Activated effector memory CD4-positive, alpha-beta T cell treated with Interleukin-2 at 50 U/mL for 16 hours (primary cell): ENCODE results near the gene PLPP6.
A peak's percentile ranks its signal among the peaks of the same experiment; 100 is the strongest.

Source experiments
- DNase-seq: peaks from one replicate; pipeline ENCODE4 v3.0.0-alpha.2; 2020

Gene PLPP6

GRCh38 chr9:4662989-4663792 lies 1.1 kb downstream of the PLPP6 start:
- no peak for DNase-seq

- no peak for DNase-seq
Observed at GRCh38 chr9:4663956-4664355, 1.9 kb downstream of the PLPP6 start.

DNA sequence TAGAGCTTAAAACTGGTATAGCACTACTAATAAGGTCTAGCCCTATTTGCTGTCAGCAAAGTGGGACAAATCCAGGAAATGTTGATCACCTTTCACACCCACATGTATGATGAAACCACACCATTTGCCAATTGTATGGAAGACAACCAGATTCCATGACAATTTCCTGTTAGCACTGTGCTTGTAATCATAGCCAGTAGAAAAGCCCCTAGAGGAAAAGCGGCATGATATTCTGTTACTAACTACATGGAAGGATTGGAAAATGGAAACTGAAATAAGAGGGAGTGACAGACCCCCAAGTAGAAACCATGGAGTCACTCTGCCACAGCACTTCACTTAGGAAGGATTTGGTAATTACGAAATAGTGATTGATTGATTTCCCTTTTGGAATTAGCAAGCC lies 3.3 kb downstream of the PLPP6 start:
- no peak for DNase-seq

DNA sequence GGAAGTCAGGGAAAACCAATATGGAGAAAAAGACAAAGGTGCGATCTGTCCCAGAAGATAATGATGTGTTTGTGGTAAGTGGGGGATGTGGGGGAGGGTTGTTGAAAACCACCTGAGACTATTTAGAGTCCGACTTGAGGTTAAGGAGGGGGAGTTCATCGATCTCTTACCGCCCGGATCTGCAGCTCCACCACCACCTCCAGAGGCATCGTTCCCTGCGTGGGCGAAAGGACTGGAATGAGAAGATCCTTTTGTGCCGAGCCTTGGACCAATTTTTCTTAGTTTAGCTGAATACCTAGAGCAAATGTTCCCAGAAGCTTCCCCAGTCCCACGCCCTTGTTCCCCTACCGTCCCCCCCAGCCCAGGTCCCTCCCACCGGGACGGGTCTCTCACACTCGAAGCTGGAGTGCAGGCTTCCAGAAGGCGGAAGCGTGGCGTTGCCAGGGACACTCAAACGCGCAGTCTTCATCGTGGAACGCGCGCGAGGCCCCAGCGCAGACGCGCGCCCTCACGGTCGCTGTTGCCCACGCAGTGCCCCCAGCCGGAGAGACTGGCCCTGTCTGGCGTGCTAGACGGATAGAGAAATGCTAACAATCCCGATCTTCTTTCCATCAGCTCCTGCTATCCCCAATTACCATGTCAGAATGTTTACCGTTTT lies 4.1 kb downstream of the PLPP6 start, which contains the start of gene SPATA6L:
TSS of gene SPATA6L (minus strand) at position 439 of the 658 bp plus-strand sequence. CDS start at position 209, 230 bp downstream.
- peak; percentile 9 for DNase-seq

DNA sequence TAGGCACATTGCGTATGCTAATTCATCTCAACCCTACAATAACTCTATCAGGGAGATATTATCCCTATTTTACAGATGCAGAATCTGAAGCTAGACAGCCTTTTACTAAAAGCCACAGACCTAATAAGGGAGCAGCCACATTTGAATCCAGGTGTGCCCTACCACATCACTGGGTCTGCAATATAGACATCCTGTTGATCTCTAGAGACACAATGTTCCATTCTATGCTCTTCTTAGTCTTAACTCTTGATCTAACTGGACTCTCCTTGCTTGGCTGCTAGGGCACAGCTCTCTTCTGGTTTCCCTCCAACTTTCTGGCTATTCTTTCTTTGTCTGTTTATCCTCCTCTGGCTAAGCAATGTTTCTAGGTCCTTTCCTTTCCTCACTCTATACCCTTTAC lies 5.6 kb downstream of the PLPP6 start:
- no peak for DNase-seq

DNA sequence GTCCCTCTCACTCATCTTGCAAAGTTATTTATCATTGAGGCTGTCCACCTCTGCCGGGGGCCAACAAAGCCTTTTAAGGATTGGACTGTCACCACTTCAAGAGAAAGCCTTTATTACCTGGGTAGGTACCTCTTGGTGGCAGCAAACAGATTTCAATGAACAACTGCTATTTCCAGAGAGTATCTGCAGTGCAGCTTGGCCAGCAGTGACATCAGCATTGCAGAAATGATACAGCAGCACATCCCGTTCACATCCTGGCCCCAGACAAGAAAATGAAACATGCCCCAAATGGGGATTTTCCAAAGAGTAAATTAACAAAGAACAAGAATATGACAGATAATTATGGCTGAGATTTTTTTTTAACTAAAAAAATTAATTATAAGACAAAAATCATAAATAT lies 6.5 kb downstream of the PLPP6 start:
- no peak for DNase-seq

DNA sequence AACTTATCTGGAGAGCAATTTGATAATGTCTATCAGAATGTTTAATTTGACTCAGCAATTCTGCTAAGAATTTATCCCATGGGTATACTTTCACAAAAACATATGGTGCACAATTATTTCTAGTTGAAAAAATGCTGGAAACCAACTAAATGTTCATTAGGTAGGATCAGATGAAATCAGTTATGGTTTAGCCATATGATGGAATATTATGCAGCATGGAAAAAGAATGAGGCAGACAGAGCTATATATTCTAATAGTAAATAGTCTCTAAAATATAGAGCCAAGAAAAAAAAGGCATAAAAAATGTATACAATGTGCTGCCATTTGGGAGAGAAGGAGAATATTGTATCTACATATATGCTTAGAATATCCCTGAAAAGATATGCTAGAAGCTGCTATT lies 7.8 kb downstream of the PLPP6 start:
- no peak for DNase-seq

DNA sequence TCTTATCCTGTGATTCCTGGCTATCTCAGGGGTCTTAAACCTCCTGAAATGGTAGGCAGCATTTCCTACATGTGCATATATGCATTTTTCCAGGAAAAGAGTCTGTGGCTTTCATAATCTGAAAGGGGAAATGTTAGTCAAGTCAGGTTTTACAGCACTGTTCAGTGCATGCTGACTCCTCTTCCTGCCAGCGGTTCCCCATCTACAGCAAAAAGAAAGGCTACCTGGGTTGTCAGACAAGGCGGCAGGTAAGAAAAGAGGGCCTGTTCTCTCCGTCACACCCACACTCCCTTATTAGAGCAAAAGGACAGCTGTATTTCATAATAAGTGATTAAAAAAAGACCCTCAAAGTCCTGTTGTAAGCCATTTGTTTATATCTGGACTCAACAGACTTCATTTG lies 8.5 kb downstream of the PLPP6 start:
- no peak for DNase-seq

DNA sequence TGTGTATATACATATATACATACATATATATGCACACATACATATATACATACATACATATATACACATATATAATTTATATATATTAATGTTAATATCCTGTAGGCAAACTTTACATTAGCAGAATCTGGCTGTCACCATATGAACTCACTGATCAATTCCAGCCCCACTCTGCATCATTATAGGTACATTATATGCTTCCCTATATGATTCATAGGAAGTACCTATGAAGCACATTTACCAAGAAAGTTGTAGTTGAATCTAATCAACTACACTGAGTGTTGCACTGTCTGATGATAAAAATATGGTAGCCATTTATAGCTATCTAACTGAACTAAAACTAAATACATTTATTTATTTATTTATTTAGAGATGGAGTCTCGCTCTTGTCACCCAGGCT lies 9.6 kb downstream of the PLPP6 start:
- no peak for DNase-seq

- no peak for DNase-seq
Observed at GRCh38 chr9:4674783-4675182, 12.7 kb downstream of the PLPP6 start.

DNA sequence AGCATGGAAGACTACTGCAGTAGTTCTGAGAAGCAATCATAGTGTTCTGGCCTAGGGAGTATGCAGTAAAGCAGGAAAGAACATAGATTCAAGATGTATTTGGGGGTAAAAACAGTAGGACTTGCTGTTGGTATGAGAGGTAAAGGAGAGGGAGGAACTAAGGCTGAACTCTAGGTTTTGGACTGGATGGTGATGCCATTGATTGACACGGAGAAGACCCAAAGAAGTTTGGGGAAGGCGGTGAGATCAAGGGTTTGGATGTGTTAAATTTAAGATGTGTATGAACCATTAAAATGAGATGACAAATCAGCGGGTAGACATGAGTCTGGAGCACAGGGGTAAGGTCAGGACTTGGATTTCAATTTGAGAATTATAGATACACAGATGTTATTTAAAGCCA lies 15.3 kb downstream of the PLPP6 start:
- no peak for DNase-seq

DNA sequence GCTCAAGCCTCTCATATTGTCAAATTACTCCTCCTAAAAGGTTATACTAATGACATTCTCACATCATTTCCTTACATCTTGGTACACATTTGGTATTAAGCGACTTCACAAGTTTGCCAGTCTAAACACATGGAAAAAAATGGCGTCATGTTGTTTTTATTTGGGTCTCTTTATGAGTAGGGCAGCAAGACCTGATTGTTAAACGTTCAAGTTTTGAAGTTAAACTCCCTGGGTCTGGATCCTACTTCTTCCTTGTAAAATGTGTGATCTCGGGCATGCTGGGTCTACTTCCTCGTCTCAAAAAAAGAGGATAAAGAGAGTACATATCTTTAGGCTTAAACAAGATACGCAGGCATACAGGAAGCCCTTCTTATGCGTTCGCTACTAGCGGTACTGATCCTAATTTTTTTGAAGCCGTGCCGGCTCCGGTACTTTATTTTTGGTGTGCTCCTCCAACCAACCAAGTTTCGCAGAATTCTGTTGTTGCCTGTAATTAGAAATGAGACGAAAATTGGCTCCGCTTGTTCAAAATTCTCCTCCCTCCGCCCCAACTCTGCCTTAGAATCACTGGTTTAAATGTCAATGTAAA lies 16.7 kb downstream of the PLPP6 start:
- DNase-seq = no peak

- peak; percentile 99 for DNase-seq
Observed at GRCh38 chr9:4679268-4680172, 17.4 kb downstream of the PLPP6 start, which contains the start of gene CDC37L1. TSS of gene CDC37L1 (plus strand) at chr9:4679569. CDS start at chr9:4679768, 199 bp downstream.

GRCh38 chr9:4680173-4680525 lies 18.1 kb downstream of the PLPP6 start:
- DNase-seq = no peak

GRCh38 chr9:4680750-4681149 lies 18.7 kb downstream of the PLPP6 start:
- DNase-seq = no peak

DNA sequence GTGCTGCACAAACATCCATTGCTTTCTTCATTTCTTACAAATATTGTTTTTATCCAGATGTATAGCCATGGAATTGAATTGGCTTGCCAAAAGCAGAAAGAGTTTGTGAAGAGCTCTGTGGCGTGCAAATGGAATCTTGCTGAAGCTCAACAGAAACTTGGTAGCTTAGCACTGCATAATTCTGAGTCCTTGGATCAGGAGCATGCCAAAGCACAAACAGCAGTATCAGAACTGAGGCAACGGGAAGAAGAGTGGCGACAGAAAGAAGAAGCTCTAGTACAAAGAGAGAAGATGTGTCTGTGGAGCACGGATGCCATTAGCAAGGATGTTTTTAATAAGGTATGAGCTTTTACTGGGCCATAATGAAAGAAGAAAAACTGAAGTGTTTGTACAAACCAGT lies 22.7 kb downstream of the PLPP6 start:
- DNase-seq = no peak

DNA sequence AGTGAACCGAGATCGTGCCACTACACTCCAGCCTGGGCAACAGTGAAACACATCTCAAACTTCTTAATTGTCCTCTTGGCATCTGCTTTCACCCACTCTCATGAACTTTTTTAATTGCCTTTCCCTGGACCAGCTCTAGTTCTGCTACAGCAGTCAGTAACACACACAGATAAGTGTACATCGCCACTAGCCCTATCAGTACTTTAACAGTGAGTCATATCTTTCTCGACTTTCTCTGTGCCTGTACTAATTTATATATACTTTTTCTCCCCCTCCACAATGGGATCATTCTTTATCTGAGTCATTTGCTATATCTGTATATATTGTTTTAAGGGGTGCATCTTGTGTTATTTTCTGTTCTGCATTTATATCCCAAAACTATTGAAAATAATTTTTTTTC lies 24.0 kb downstream of the PLPP6 start:
- DNase-seq = no peak

DNA sequence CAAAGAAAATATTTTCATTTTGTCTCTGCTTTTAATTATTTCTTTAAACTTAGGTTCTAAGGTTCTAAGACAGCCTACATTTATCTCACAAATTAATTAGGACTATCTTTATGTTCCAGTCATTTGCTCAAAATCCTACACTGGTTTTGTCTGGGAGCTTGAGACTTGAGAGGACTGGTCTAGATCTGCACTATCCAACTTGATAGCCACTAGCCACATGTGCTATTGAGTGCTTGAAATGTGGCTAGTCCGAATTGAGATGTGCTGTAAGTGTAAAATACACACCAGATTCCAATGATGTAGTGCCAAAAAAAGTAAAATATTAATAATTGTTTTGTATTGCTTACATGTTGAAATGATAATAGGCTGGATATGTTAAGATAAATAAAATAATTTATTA lies 24.5 kb downstream of the PLPP6 start:
- no peak for DNase-seq

DNA sequence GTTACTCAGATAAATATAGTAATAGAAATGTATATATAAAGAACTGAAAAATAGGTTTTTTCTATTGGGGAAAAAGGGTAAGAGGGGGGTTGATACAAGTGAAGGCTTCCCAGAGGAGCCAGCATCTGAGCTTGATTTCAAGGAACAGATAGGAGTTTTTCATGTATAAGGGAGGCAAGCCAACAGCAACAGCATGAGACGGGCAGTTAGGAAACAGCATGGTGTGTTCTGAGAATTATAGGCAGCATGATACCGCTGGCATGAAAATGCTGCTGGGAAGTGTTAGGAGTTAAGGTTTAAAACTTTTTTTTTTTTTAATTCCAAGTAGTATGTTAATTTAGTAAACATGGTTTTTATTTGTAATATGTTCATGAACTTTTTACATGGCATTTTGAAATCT lies 26.9 kb downstream of the PLPP6 start:
- DNase-seq = no peak

DNA sequence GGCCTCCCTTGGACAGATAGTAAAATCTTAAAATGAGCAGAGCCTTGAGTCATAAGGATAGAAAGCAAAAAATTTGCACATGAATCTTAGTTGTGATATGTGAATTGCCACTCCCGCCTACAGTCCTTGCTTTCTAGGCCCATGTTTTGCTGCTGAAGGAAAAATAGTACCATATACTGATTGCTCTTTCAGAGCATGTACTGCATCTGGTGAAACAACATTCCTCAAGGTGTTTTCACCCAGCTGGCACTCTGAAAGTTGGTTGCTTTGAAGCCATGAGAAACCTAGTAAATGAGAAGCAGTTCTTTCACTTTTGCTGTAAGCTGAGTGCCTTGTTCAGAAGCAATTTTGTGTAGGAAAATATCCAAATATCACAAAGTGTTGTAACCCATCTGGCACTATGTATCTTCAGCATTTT lies 27.6 kb downstream of the PLPP6 start:
- no peak for DNase-seq

- DNase-seq = no peak
Observed at GRCh38 chr9:4690144-4690543, 28.1 kb downstream of the PLPP6 start.

DNA sequence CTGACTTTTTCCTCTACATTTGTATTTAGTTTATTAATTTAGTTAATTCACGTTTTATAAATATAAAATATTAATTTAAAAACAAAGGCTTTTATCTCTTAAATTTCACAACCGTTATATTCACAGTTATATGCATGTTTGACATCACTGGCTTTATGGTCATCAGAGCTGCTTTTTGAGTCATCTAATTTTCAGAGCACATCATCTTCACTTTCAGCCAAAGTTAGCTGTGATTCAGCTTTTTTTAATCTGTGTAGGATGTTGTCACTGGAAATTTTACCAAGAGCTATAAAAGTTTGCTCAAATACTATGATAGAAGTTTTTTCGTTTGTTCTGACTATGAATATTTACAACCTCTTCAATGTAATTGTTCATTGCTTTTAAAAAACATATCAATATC lies 29.7 kb downstream of the PLPP6 start:
- DNase-seq = no peak

DNA sequence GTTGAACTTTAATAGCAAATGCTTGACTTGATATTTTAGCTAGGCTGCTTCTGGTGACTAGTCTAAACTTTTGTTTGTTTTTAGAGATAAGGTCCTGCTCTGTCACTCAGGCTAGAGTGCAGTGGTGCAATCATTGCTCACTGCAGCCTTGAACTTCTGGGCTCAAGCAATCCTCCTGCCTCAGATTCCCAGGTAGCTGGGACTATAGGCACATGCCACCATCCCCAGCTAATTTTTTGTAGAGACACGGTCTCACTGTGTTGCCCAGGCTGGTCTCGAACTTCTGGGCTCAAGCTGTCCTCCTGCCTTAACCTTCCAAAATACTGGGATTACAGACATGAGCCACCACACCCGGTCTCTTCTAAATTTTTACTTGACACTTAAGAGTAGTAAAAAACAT lies 38.0 kb downstream of the PLPP6 start:
- DNase-seq = no peak
